ENCODE data around the gene WNK2.
A peak's percentile ranks its signal among the peaks of the same experiment; 100 is the strongest.

Gene WNK2

DNA sequence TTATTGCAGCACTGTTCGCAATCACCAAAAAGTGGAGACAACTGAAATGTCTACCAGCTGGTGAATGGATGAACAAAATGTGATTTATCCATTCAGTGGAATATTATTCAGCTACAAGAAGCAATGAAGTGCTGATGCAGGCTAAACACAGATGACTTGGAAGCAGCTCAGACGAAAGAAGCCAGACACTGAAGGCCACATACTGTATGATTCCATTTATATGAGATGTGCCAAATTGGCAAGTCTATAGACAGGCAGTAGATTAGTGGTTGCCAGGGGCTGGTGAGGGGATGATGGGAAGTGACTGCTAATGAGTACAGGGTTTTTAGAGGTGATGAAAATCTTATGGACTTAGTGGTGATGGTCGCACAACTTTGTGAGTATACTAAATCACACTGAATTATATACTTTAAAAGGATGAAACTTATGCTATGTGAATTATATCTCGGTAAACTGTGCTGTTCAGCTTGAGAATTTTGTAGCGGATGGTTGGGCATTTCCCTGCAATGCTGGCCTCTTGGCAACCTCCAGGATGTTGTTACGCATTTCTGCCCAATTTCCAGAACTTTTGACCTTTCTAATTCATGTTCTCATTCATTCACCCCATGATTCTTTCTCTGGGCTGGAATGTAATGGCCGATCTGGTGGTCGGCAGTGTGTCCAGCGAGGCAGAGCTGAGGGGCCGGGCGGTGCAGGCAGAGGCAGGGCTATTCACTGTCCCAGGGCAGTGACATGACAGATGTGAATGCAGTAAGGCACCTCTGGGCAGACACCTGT, 22.0 kb upstream of the WNK2 start:
- no peak for DNase-seq

DNA sequence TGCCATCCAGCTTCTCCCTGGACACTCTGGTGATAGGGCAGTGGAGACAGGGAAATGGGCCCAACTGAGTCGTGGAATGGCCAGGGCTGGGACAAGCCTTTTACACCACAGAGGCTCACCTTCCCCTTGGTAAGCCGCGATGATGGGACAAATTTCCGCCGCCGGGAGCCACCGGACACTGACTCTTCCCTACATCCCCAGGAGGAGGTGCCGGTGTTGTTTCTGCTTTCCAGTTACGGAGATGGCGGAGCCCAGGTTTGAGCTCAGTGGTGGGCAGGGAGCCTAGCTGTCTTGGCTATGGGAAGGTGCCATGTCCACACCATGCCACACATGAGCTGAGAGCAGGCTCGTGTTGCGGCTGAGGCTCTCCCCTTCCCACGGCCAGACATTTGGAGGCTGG, 19.9 kb upstream of the WNK2 start:
- DNase-seq = no peak

DNA sequence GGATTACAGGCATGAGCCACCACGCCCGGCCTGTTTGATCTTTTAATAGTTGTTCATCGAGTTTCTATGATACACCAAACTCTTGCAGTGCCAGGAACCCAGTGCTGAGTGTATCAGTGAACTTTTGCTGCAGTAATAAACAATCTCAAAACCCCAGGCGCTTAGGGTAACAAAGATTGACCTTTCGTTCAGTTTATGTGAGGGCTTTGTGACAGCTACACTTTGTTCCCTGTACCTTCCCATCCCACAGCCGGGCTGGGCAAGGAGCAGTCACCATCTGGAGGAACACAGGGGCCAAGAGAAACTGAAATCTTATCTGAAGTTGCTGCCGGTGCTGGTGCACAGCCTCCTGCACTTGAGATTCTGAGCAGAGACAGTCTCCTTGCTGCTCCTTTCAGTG, 17.2 kb upstream of the WNK2 start:
- no peak for DNase-seq

DNA sequence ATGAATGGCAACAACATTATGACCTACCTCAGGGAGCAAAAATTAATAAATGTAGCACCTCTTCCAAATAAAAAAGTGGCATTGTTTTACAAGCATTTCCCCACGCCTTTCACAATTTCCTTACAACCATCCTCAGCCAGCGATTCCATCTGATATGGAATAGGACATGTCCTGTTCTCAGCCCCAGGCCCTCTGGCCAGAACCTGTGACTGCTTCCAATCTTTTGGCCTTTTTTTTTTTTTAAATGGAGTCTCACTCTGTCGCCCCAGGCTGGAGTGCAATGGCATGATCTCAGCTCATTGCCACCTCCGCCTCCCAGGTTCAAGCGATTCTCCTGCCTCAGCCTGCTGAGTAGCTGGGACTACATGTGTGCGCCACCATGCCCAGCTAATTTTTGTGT, 16.8 kb upstream of the WNK2 start:
- DNase-seq = no peak

DNA sequence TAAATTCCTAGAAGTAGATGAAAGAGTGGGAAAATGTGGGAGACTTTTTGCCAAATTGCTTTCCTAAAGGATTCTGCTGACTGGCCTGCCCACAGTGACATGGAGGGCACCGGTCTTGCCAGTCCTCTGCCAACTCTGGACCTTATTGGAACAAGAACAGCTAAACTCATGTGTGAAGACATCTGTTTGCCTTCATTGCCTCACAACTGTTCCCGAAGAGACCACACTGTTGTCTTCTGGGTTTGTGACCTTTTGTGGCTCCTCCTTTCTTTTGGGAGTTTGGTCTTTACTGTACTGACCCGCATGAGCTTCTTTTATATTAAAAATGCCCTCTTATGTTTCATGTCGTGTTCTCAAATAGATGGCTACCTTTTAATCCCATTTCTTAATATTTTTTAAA, 16.1 kb upstream of the WNK2 start:
- DNase-seq = no peak

DNA sequence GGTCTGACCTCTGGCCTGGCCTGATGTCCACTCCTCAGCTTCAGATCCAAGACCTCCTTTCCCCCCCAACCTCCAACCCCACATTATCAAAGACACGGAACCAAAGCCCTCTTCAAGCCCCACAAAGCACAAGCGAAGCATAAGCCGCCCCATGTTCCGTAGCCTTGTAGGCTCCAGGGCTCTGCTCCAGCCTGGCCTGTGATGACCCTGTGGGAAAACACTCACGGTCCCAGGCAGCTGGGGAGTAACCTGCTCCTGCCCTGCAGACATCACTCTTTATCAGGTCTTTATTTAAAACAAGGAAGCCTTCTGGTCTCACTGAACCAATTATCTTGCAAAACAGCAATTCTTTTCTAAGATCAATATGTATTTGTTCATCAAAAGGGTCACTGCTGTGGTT, 15.4 kb upstream of the WNK2 start:
- no peak for DNase-seq

DNA sequence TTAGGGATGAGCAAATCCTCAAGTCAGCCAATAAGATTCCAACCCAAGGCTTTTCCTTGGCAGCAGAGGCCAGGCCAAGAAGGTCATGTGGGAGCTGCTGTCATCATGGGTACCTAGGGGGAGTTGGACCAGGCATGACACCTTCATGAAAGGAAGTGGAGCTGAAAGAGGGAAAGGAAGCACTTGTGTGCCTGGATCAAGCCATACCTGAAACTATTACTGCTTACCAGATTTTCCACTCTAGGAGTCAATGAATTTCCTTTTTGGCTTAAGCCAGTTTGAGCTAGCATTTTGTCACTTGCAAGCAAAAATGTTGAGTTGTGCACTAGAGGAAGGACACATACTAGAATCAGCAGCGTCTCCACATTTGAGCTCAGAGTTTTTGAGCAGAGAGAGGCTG, 14.5 kb upstream of the WNK2 start:
- no peak for DNase-seq

DNA sequence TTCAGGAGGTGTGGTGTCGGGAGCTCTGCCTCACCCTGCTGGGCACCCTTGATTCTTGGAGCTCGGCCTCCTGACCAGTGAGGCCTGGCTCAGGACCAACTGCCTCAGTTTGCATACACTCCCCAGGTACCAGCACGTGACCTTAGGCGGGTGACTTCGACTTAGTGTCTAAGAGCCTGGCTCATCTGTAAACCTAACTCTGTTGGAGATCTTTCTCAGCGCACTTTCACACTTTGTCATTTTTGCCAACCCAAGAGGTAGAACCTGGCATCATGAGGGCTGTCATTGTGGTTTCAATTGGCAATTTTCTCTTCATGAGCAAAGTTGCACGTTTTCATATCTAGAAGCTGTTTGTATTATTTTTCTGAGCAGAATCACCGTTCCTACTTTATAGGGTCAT, 13.4 kb upstream of the WNK2 start:
- no peak for DNase-seq

DNA sequence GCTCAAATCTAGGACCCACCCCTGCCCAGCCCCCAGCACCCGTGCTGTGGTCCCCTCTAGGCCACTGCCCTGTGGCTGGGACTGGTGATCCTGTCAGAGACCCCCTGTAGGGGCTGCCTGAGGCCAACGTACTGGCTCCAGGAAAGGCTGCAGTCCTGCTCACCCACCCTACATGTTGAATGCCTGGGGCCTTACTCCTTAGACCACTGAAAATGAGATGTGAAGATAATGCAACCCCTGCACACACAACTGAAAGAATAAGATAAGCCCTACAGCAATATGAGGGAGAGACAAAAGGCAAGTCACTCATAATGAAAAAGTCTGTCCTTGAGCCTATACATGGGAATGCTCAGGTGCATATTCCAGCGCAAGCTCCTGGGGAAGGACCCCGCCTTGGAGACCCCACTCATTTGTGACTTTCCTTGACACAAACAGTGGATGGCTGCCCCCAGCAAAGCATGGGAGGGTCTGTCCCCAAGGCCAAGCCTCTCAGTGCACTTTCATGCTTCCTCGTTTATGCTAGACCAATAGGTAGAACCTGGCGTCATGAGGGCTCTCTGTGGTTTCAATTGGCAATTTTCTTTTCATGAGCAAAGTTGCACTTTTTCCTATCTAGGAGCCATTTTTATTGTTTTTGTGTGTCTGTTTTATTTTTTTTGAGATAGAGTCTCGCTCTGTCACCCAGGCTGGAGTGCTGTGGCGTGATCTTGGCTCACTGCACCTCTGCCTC, 12.5 kb upstream of the WNK2 start:
- no peak for DNase-seq

DNA sequence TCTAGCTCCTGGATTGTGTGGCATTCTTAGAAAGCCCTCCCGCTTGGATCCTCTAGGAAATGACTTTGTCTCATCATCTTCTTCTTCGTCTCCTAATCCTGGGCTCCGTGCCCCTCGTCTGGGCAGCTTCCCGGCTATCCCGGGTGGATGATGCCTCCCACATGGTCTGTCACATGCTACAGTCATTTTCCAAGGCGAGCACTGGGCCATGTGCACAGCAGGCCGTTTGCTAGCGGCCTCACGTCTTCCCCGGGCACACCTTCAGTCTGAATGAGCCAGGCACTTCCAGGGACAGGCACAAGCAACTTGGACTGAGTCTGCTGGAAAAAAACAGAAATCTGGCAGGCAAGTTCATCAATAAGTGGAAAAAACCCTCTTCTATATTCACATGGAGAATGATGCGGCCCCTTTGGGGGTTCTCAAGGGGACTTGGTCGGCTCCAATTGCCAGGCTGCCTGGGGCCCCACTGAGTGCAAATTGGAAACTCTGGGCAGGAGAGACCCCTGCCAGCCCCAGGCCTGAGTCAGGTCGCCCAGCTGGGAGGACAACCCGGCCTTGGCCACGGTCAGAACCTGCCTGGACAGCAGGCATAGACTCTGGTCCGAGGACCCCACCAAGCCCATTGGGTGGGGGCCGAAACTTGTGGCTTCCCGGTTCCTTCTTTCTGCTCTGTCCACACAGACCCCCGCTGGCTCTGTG, 11.1 kb upstream of the WNK2 start:
- no peak for DNase-seq

DNA sequence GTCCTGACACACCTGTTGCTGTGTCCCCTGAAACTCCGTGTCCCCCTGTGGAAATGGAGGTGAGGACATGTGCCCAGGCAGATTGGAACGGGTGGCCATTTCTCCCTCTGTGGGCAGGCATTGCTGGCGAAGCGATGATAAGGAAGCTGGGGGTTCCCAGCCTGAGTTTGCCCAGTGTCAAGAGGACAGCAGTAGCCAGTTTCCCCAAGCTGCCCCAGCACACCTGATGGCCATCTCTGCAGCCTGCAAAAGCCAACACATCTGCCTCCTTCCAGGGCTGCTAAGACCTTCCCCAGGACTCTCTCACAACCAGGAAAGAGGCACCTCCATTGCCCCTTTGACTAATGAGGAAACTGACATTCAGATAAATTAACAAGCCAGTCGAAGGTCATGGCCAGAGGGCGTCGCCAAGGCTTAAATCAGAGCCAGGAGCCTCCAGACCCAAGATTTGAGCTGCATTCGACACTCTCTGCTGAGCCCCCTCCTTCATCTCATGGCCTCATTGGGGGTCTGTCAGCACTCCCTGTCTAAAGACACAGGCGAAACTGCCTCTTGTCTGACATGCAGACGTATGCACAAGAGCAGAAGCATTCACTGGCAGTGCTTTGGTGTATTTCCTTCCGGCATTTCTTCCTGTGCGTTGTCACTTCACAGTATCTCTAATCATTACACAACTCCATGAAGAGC, 10.4 kb upstream of the WNK2 start:
- DNase-seq = no peak

DNA sequence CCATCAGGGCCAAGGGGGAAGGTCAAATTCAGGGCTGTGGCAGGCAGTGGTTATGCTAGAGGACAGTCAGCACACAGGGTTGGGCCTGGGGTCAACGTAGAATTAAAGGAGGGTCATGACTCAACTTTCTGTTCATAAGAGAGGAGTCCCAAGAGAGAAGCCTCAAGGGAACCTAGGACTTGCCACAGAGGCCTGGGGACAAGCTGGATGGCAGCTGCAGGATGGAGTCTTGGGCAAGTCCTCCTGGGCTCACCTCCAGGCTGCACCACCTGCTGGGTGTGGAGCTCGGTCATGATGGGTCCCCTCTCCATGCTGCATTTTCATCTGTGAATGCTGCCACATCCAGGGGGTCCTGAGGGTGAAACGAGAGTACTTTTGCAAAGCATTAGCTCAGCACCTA, 9.0 kb upstream of the WNK2 start:
- DNase-seq = no peak

DNA sequence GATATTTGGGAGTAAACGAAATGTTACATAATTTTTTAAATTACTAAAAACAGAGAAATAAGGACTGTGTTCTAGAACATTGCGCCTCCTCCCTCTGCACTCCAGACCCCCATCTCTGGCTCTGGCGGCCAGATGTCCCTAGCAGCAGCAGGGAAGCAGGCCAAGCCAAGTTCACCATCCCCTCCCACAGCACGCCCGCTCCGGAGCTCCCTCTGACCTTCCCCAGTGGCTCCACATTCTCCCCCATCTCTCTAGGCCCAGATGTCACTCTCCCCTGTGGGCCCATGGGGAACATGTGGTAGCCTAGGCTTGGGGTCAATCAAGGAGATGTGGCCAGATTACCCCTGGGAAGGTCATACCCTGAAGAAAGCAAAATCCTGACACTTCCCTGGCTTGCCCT, 6.3 kb upstream of the WNK2 start:
- no peak for DNase-seq

DNA sequence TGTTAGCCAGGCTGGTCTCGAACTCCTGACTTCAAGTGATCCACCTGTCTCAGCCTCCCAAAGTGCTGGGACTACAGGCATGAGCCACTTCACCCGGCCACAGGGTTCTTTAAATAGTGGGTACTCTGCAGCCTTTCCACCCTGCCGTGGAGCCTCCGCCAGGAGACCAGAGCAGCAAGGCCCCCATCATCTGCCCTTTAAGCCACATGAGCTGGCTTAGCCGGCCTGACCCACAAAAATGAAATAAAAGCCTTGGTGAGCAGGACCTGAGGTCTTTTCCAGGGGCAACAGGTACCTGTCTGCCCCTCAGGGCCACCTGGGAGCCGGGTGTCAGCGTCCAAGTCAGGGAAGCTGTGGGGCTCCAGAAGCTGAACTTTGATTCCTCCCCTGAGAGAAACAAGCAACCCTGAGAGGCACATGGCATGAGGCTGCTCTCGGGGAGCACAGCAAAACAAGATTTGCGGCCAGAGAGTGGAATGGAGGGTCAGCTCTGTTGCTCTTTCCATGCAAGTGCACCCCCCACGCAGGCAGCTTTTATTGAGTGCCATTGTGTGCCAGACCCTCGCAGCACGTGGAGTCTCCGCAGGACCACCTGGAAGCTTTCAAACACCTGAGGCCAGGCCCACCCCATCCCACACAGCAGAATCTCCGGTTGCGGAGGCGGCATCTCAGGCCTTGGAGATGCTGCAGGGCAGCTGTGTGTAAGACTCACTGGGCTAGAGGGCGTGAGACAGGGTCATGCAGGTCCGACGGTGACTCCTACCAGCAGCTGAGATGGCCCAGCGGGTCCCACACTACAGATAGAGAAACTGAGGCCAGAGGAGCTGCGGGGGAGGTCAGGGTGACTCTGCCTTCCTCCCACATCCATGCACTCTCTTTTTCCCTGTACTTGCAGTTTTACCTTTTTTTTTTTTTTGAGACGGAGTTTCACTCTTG, 4.8 kb upstream of the WNK2 start:
- no peak for DNase-seq

DNA sequence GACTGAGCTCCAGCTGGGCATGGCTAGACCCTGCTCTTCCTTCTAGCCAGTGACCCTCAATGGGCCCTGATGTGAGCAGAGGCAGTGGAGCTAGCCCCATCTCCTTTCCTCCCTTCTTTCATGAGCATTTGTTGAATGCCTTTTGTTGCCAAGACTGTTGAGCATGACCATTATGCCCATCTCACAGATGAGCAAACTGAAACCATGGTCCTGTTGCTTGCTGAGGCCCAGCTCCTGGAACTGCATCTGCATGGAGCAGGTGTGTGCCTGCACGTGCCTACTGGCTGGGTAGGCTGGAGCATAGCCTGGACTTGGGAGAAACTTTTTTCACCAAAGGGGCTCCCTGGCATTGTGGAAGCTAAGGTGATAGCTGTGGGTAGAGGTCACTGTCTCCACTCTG, 3.0 kb upstream of the WNK2 start:
- DNase-seq = no peak

DNA sequence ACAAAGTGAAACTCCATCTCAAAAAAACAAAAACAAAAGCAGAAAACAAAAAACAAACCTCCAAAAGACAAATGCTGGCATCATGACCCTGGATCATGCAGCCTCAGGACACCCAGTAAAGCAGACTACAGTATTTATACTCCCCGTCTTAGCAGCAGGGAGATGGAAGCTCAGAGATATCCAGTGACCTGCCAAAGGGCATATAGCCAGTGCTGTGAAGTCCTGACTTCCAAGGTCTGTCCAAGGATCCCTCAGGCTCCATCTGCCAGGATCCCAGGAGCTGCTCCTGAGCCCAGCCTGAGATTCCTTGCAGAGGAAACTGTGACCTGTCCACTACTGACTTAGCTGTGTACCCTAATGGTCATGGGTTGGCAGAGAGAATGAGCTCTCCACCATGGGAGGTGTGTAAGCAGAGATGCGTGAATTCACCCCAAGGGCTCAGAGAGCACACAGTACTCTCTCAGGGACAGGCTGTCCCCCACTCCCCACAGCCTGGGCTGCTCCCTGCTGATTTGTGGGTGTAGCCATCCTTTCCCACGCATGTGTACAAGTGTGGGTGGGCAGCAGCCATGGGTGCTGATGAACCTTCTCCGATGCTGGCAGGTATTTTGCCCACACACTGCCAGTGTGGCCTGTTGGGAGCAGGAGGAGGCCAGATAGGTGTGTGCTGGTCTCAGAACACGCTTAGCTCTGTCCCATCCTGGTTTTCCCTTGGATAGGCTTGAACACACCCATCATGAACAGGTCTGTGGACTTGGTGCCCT, 2.1 kb upstream of the WNK2 start:
- DNase-seq = no peak

DNA sequence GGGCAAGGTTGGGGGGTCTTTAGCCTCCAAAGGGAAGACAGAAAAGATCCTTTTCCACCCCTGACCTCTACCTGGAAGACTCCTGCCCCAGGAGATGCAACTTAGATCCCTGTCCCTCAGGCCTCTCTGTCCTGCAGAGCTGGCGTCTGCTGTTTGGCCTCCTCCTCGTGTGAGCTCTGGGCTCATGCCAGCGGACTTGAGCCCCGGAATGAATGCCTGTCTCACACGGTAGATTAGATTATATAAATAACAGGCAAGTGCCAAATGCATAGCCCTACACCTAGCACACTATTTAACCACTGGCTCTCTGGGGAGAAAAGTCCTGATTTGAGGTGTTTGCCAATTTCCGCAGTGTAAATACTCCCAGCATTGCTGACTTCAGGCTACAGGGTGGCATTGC, 1.4 kb upstream of the WNK2 start:
- no peak for DNase-seq

DNA sequence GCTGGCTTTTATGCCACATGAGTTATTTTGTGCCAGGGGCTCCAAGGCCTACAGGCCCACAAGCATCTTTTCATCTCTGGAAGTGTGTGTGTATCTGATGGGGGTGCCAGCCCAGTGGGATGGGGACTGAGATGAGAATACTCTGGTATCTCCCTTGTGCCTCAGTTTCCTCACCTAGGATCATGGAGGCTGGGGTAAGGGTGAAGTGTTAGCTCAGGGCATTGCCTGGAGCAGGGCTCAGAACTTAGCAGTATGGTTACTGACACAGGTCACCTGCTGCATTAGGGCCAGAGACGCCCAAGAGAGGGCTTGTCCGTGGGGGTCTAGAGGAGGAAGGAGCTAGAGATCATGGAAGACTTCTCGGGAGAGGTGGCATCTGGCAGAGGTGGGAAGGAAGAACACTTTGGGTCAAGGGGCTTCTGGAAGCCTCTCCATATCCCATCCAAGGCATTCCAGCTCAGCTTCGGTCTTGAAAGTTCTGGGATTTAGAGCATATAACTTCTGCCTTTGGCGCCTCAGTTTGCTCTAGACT, 742 bp upstream of the WNK2 start:
- no peak for DNase-seq

DNA sequence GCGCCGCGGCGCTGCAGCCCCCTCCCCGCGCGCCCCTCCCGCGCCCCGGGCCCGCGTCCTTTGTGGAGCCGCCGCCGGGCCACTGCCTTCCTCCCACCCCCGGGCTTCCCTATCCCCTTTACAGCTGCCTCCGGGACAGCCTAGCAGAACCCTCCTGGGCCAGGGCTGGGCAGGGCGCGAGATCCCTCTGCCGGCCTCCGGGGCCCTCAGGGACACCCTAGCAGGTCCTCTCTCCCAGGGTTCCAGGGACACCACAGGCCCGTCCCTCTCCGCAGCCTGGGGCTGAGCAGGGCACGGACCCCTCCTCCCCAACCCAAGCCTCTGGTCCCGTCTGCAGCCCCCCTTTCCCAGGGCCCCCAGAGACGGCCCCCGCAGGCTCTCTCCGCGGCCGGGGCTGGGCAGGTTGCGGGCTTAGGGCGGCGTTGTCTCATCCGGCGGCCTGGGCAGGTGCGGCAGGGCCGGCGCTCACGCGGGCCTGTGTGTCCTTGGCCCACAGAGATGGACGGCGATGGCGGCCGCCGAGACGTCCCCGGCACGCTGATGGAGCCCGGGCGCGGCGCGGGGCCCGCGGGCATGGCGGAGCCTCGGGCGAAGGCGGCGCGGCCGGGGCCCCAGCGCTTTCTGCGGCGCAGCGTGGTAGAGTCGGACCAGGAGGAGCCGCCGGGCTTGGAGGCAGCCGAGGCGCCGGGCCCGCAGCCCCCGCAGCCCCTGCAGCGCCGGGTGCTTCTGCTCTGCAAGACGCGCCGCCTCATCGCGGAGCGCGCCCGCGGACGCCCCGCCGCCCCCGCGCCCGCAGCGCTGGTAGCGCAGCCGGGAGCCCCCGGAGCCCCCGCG, 710 bp downstream of the WNK2 start:
- peak in 2 of 3 donors; percentile 22 to 51 for DNase-seq

Data from suppressor macrophage treated with lipopolysaccharide for 1 hour (primary cell).